ENCODE data around the gene MAOA.

Gene MAOA

GRCh38 chrX:43679058-43679457, 23.0 kb downstream of the MAOA start:
- no peak for TF ChIP-seq ZNF274 (IDR thresholded peaks at IDR 0.05; ENCODE audit: low read depth, low read length)

GRCh38 chrX:43679778-43680177, 23.7 kb downstream of the MAOA start:
- H3K4me3 ChIP-seq (ENCODE audit: low read length) = no peak overlapping the region
- TF ChIP-seq ZNF274 (IDR thresholded peaks at IDR 0.05; ENCODE audit: low read depth, low read length) = no peak

More at GRCh38 chrX:43679058-43679457, 23.0 kb downstream of the MAOA start:
- no peak overlapping the region for H3K4me3 ChIP-seq (ENCODE audit: low read length)

GRCh38 chrX:43682726-43683125, 26.6 kb downstream of the MAOA start:
- H3K4me3 ChIP-seq (ENCODE audit: low read length) = no peak overlapping the region
- TF ChIP-seq ZNF274 (IDR thresholded peaks at IDR 0.05; ENCODE audit: low read depth, low read length) = no peak

- no peak for TF ChIP-seq ZNF274 (IDR thresholded peaks at IDR 0.05; ENCODE audit: low read depth, low read length)
- H3K4me3 ChIP-seq (ENCODE audit: low read length) = no peak overlapping the region
These were observed 29.1 kb downstream of the MAOA start for GRCh38 chrX:43685221-43685620.

GRCh38 chrX:43688586-43688985, 32.5 kb downstream of the MAOA start:
- no peak overlapping the region for H3K4me3 ChIP-seq (ENCODE audit: low read length)
- no peak for TF ChIP-seq ZNF274 (IDR thresholded peaks at IDR 0.05; ENCODE audit: low read depth, low read length)

- no peak overlapping the region for H3K4me3 ChIP-seq (ENCODE audit: low read length)
- TF ChIP-seq ZNF274 (IDR thresholded peaks at IDR 0.05; ENCODE audit: low read depth, low read length) = no peak
These were observed 37.7 kb downstream of the MAOA start for GRCh38 chrX:43693602-43694406.

- no peak for TF ChIP-seq ZNF274 (IDR thresholded peaks at IDR 0.05; ENCODE audit: low read depth, low read length)
- H3K4me3 ChIP-seq (ENCODE audit: low read length) = no peak overlapping the region
These were observed 43.4 kb downstream of the MAOA start for GRCh38 chrX:43699475-43699874.

GRCh38 chrX:43702079-43702524, 46.0 kb downstream of the MAOA start:
- H3K4me3 ChIP-seq (ENCODE audit: low read length) = no peak overlapping the region
- TF ChIP-seq ZNF274 (IDR thresholded peaks at IDR 0.05; ENCODE audit: low read depth, low read length) = no peak

- no peak overlapping the region for H3K4me3 ChIP-seq (ENCODE audit: low read length)
- TF ChIP-seq ZNF274 (IDR thresholded peaks at IDR 0.05; ENCODE audit: low read depth, low read length) = no peak
These were observed 46.6 kb downstream of the MAOA start for GRCh38 chrX:43702660-43703059.

- TF ChIP-seq ZNF274 (IDR thresholded peaks at IDR 0.05; ENCODE audit: low read depth, low read length) = no peak
- no peak overlapping the region for H3K4me3 ChIP-seq (ENCODE audit: low read length)
These were observed 47.2 kb downstream of the MAOA start for GRCh38 chrX:43703211-43703791.

- H3K4me3 ChIP-seq (ENCODE audit: low read length) = no peak overlapping the region
- no peak for TF ChIP-seq ZNF274 (IDR thresholded peaks at IDR 0.05; ENCODE audit: low read depth, low read length)
These were observed 50.8 kb downstream of the MAOA start for GRCh38 chrX:43706786-43707370.

- no peak overlapping the region for H3K4me3 ChIP-seq (ENCODE audit: low read length)
- no peak for TF ChIP-seq ZNF274 (IDR thresholded peaks at IDR 0.05; ENCODE audit: low read depth, low read length)
These were observed 51.9 kb downstream of the MAOA start for GRCh38 chrX:43707812-43708548.

GRCh38 chrX:43716144-43716543, 60.0 kb downstream of the MAOA start:
- no peak for TF ChIP-seq ZNF274 (IDR thresholded peaks at IDR 0.05; ENCODE audit: low read depth, low read length)
- H3K4me3 ChIP-seq (ENCODE audit: low read length) = no peak overlapping the region

GRCh38 chrX:43716696-43717095, 60.6 kb downstream of the MAOA start:
- no peak overlapping the region for H3K4me3 ChIP-seq (ENCODE audit: low read length)
- no peak for TF ChIP-seq ZNF274 (IDR thresholded peaks at IDR 0.05; ENCODE audit: low read depth, low read length)

Data from GM08714 (cell line).